ENCODE results near the gene WFIKKN2. TPM values are rescaled to one million over a fixed set of nuclear protein-coding genes. Genes with fewer than 3 reads are reported as not detected.

The WFIKKN2 gene
- total and polyA plus RNA-seq, 2 of the 8 experiments (the other 6 are each of a cell fraction or from before 2014, with no cell fraction given): 0.07 to 0.30 TPM

- TF ChIP-seq GABPA (IDR thresholded peaks at IDR 0.05; ENCODE audit: borderline replicate concordance, insufficient read depth, low read length) (no peak), CHD1 (IDR thresholded peaks at IDR 0.05; ENCODE audit: low read depth, low read length) (no peak)
These were observed 28.5 kb downstream of the WFIKKN2 start (continued) for GRCh38 chr17:50863931-50864330.

Data from H1 (cell line).